ENCODE data around the gene ADRA1B. TPM values are rescaled to one million over a fixed set of nuclear protein-coding genes. Genes with fewer than 3 reads are reported as not detected.

Gene ADRA1B
- total and polyA plus RNA-seq, 10 of the 15 experiments (the other 5 are each of a cell fraction or from before 2014, with no cell fraction given), result 0.04 TPM; not detected in 9

- TF ChIP-seq MTA3 (IDR thresholded peaks at IDR 0.05; ENCODE audit: borderline replicate concordance, low read length) (no peak), NFXL1 (IDR thresholded peaks at IDR 0.05; ENCODE audit: borderline replicate concordance) (no peak), JUND (IDR thresholded peaks at IDR 0.05; ENCODE audit: low read depth, low read length) (no peak), MAX (IDR thresholded peaks at IDR 0.05; ENCODE audit: low read depth, low read length) (no peak), KAT2A (conservative IDR thresholded peaks at IDR 0.05; ENCODE audit: control insufficient read depth, low read depth, low read length) (no peak)
Measured at GRCh38 chr5:159975462-159976019, 59.3 kb downstream of the ADRA1B start (continued).

GRCh38 chr5:159976921-159977320, 60.6 kb downstream of the ADRA1B start:
- Histone ChIP-seq H3K27ac (ENCODE audit: control insufficient read depth, insufficient read depth) (no peak overlapping the region), H3K9ac (ENCODE audit: control insufficient read depth, insufficient read depth, low read length) (no peak overlapping the region), H4K20me1 (ENCODE audit: control insufficient read depth, insufficient read depth) (no peaks in the 10 kb centered on the region; the same call in 1 of the 2 replicates), H2AFZ (ENCODE audit: control insufficient read depth, low read depth, low read length) (no peak overlapping the region), H3K36me3 (ENCODE audit: control insufficient read depth in 2 of 2, insufficient read depth in 2 of 2, low read length in 1 of 2) (no peaks in the 10 kb centered on the region), H3K79me2 (ENCODE audit: control insufficient read depth, insufficient read depth, low read length) (no peaks in the 10 kb centered on the region), H3K9me3 (replicated peaks; ENCODE audit: control insufficient read depth, insufficient read depth, low read length) (no peaks in the 10 kb centered on the region), H3K4me3 (no peak overlapping the region), H3K27me3 (replicated peaks in 1 of 2; ENCODE audit: control insufficient read depth in 2 of 2, insufficient read depth in 2 of 2, low read length in 1 of 2) (peaks cover 6 to 7% of the 10 kb centered on the region in 2 experiments), H3K4me1 (ENCODE audit: control insufficient read depth, insufficient read depth, low read length) (no peaks in the 10 kb centered on the region), H3K4me2 (ENCODE audit: control insufficient read depth, insufficient read depth) (no peak overlapping the region)
- ChIA-PET RAD21 (ENCODE audit: unreplicated experiment) (no interaction called here), CTCF (interaction anchor here (0.9 to 1.5 kb wide), 3 partner anchors 9 to 660 kb away, joined by 3 to 4 read pairs (median 3); no protein-coding TSS in a partner anchor), SMC1A (ENCODE audit: uncharacterized antibody, unreplicated experiment) (interaction anchor here (1.1 to 1.7 kb wide), 2 partner anchors 11 to 12 kb away, joined by 3 to 5 read pairs; no protein-coding TSS in a partner anchor), POLR2A (no interaction called here)
- DNase-seq (ENCODE audit: low read depth, low spot score) (no peak), ATAC-seq (no peak), FAIRE-seq (no peak)
- intact Hi-C loops (cut with micrococcal nuclease; ENCODE audit: unreplicated experiment), result no loop called here
- in situ Hi-C loops (cut with MboI), result no loop called here
- 32% methylated on average over 3 of the region's 3 CpGs for WGBS (ENCODE audit: insufficient coverage, insufficient replicate concordance, low lambda C conversion rate, missing lambda C conversion rate)
- no peak for TF ChIP-seq ETV6 (conservative IDR thresholded peaks at IDR 0.05 in 1 of 2, IDR thresholded peaks at IDR 0.05 in 1 of 2; ENCODE audit: borderline replicate concordance in 1 of 2, low read depth in 1 of 2)
- TF ChIP-seq MYC (IDR thresholded peaks at IDR 0.05; ENCODE audit: insufficient read depth, insufficient read length, insufficient replicate concordance, low read length, severe bottlenecking), result no peak
- no peak for TF ChIP-seq CHD4 (IDR thresholded peaks at IDR 0.05)
- no peak for TF ChIP-seq NR2F1 (conservative IDR thresholded peaks at IDR 0.05)
- no peak for TF ChIP-seq SIN3A (IDR thresholded peaks at IDR 0.05; ENCODE audit: low read depth, low read length)
- no peak for TF ChIP-seq NKRF (conservative IDR thresholded peaks at IDR 0.05)
- TF ChIP-seq YY1 (IDR thresholded peaks at IDR 0.05; ENCODE audit: low read depth, low read length), result no peak
- no peak for TF ChIP-seq NFYB (IDR thresholded peaks at IDR 0.05; ENCODE audit: insufficient read depth, low read depth, low read length)
- no peak for TF ChIP-seq SKIL (IDR thresholded peaks at IDR 0.05; ENCODE audit: low read depth, poor library complexity, severe bottlenecking)
- no TSS peak for BruUV-seq (replicated peaks)
